Jurkat, Clone E6-1 (cell line): ENCODE data around the gene REXO5.

ENCODE experiments used
- DNase-seq: peaks from one replicate; pipeline ENCODE4 v3.0.0-alpha.2; 2011; ENCODE audit warnings: low read depth, low spot score
- H3K4me3 ChIP-seq: 2 replicates; pipeline ENCODE4 v1.5.1; 2011; ENCODE audit warnings: mild to moderate bottlenecking, low read length, control low read depth, moderate library complexity

Gene REXO5

DNA sequence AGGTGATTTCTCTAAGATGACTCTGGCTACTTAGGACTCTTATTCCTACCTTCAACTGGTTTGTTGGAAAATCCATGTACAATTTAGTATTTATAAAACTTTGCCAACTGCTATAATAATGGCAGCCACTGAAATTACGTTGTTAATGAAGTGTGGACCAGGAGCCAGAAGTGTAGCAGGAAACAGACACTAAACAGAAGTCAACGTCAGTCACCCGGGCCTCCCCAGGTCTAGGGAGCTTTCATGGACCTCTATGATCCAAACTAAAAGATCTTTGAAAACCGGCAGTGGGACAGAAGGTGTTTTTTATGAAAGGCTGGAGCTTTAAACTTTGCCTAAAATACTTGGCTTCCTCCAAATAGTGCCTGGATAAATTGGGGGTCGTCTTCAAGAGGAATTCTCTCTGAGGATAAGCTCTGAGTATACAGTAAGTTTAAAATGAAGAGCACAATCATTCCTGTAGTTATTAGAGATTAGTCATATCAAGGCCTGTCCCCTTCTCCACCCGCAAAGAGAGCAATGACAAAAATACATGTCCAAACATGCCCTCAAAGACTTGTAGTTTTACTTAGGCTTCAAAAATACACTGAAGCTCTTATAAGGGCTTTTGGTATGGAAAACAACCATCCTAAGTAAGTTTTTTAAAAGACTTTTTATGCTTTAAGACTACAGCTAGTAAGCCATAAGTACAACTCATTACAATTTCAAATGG is 59.2 kb downstream of the REXO5 start:
- no peak overlapping the region for H3K4me3 ChIP-seq
- DNase-seq, result no peak

DNA sequence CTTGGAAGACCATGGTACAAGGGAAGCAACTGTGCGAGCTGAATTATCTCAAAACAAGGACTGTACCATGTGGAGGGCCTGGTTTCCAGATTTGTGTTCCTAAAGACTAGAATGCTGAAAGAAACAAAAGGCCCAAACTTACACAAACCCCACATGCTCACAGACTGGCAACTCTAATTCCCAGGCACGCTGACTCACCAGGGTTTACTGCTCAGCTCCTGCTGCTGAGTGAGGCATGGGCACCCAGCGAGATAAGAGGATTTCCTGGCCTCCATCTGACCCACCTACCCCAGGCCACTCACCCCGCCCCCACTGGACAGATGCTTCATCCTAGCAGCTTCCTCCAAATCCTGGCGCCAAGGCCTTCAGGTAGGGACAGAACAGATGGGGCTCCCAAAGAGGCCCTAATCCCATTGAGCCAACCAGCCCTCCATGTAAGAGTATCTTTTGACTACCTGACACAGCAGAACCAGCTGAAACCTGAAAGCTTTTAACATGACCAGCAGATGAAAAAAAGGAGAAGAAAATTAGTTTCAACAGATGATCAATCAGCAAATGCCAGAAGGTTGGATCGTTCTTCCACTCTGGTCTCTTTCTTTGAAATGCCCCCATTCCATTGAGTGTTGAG is 59.9 kb downstream of the REXO5 start:
- no peak for DNase-seq

DNA sequence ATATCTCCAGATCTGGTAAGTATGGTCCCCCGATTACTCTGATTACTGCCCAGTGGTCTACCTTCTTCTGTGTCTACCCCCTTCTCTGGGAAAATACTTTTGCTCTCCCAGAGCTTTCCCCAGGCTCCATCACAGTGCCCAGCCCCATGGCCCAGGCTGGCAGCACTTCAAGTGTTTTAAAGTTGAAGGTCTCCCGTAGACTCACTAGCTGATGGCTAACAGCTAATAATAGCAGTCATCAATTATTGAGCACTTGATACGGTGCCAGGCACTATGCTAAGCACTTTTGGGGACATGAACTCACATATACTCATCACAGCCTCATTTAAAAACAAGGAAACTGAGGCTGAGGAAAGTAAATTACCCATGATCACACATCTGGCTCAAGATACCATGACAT is 60.5 kb downstream of the REXO5 start:
- DNase-seq, result no peak
- H3K4me3 ChIP-seq, result no peak overlapping the region

More for the DNA sequence above, 59.9 kb downstream of the REXO5 start:
- H3K4me3 ChIP-seq, result no peak overlapping the region

DNA sequence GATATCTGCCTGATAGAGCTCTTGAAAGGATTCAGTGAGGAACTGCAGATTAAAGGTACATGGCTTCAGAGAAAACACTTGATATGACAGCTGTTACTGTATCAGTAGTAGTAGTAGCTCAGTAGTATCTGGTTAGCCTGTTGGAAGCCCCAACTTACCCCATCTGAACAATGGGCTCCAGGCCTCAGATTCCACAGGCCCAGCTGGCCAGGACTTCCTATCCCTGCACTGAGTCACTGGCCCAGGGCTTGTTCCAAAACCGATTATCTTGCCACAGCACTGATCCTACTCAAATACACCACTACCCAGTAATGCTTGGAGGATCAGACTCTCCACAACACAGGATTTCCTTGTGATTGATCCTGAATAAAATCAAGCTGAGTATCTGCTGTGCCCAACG is 61.3 kb downstream of the REXO5 start:
- no peak for DNase-seq
- H3K4me3 ChIP-seq, result no peak overlapping the region

DNA sequence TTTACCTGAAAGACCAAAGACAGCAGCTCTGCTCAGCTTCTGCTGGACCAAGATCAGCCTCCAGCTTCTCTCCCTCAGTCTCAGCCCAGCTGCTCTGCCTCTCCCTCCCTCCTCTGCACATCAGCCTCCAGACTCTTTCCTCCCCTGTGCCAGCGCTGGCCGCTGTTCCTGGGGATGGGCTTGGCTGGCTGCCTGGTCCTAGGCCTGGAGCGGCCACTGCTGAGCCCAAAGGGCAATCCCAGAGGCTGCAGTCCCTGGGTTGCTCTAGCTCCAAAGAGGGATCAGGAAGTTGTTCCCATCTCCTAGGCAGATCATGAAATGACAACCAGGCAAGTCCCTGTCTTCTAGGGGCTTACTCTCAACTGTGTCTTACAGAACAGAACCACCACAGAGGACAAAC is 62.6 kb downstream of the REXO5 start:
- no peak overlapping the region for H3K4me3 ChIP-seq
- no peak for DNase-seq

DNA sequence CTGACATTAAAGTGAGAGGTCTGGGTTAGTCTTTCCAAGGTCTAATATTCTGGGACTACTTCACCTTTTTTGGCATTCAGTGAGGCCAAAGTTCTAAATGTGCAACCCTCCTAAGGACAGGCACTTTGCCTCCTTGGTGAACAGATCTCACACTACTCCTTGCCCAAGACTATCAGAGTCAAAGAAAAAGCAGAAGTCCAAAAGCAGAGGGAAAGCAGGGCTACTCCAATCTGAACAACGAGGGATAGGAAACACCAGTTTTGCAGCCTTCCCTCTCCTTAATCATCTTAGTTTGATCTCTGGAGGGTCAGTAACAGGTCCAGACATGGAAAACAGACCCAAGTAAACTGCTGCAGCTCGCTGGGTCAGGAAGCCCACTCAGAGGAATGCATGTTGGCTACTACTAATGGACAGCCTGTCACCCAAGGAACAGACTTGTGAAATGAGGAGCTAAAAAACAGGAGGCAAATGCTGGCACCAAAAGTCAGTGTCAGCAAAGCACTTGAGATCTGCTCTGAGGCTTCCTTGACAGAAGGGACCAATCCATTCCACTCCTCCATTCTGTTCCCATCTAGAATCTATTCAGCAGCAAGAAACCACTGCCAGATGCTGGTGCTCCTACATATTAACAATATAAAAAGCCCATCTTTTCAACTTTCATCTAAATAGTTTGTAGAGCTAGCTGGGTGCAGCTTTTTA is 63.9 kb downstream of the REXO5 start:
- H3K4me3 ChIP-seq, result no peak overlapping the region
- no peak for DNase-seq

DNA sequence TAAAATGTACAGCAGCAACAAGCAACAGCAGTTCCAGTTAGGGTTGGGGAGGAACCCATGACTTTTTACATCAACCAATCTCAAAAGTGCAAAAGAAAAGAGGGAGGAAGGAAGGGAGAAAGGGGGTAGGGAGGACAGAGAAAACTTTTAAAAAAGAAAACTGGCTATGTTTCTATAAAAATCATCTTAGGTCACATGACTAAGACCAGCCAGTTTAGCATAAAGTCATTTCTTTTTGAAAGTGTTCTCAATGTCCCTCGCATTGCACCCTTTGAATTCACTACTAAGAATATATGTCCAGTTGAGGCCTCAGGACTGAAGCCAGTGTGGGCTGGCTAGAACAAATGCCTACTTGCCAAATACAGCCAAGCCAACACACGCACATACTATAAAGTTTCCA is 64.9 kb downstream of the REXO5 start:
- DNase-seq, result no peak
- H3K4me3 ChIP-seq, result no peak overlapping the region

DNA sequence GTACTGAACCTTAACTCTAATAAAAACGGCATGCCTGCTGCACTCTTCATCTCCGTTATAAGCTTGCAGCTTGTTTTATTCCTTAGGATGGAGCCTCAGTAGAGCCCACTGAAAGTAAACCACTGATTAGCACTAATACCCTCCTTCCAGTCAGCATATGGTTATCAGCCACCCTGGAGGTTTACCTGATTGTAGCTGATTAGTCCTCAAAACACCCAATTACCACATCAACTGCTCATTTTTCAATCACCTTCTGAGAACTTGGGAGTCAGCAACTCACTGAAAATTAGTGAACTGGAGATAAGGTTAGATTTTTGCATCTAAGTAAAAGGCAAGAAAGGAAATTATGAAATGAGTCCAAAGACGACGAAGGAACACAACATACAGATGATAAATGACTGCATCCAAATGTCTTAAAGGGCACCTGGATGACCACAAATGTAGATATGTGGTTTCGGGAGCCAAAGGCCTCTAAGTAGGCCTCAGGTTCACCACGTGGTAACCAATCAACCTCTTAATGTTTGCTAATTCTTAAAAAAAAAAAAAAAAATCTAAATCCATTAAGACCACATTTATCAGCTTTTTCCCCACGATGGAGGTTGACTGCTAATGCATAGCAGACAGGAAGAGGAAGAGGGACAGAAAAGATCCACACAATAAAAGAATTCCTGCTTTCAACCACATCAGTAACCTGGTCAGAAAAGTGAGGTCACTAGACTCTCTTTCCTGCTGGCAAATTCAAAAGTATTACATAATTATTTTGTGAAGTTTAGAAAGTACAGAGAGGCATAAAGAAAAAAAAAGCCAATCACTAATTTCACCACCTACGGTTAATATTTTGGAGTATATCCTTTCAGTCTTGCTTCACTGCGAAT is 65.9 kb downstream of the REXO5 start:
- no peak overlapping the region for H3K4me3 ChIP-seq
- DNase-seq, result peak; percentile 69

DNA sequence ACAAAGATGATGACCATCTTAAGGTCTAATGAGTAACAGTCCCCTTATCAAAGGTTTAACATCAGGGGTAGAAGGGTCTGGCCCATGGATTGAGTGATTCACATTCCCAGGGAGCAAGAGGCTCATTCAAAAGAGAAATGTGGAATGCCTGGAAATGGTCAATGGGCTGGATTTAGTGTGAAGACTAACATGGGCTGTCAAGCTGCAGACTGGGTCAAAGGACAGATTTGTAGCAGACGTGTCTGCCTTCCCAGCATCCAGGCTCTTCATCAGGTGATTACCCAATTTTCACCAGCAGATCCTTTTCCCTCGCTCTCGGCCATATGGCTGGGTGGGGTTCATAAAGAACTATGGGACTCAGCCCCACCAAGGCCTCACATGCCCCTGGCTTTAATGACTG is 67.0 kb downstream of the REXO5 start:
- DNase-seq, result no peak
- H3K4me3 ChIP-seq, result no peak overlapping the region

DNA sequence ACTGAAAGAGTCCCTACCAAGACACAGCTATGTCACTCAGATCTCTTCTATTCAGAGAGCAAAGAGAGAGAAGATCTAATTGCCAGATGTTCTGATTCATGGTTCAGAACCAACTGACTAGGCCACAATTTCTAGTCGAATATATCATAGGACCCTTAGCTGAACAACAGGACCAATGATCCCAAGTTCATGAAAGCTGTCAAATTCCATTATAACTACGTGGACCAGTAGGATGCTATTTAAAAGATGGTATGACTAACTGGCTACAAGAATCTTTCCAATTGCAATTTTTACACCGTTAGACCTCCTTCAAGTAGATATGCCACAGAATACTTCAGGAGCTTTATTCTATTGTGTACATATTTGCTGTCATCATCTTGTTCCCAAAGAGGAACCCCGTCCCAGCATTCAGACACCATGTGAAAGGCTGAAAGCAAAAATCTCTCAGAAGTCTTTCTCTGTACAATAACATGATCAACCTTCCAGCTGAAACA is 67.8 kb downstream of the REXO5 start:
- H3K4me3 ChIP-seq, result no peak overlapping the region
- no peak for DNase-seq

DNA sequence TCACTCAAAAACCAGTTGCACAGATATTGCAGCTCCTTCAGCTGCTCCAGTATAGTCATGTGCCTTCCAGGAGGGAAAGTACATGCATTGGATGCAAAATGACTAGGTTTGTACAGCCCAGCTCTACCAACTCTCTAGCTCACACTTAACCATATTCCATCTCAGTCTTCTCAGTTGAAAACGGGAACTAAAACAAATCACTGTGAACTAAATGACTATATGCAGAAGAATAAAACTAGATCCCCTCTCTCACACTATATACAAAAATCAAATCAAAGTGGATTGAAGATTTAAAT is 69.0 kb downstream of the REXO5 start:
- H3K4me3 ChIP-seq, result no peak overlapping the region
- DNase-seq, result no peak

DNA sequence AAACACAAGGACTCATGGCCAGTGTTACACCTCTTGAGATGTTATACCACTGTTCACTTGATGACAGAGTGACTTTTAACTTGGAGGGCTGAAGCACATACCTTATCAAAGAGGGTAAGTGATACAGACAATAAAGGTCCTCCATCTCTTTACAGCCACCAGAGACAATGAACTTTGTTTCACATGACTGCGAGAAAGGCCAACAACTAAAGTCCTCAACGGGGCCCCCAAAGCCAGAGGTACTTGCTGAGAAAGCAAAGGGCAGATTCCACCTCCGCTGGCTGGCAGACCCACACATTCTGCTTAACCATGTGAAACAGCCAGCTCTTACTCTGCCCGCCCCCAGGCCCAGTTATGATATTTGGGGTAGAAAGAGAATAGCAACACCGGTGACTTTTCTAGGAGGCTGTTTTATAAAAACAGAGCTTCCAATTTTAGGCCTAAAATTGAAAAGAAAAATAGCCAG is 72.4 kb downstream of the REXO5 start:
- H3K4me3 ChIP-seq, result no peak overlapping the region
- DNase-seq, result no peak

DNA sequence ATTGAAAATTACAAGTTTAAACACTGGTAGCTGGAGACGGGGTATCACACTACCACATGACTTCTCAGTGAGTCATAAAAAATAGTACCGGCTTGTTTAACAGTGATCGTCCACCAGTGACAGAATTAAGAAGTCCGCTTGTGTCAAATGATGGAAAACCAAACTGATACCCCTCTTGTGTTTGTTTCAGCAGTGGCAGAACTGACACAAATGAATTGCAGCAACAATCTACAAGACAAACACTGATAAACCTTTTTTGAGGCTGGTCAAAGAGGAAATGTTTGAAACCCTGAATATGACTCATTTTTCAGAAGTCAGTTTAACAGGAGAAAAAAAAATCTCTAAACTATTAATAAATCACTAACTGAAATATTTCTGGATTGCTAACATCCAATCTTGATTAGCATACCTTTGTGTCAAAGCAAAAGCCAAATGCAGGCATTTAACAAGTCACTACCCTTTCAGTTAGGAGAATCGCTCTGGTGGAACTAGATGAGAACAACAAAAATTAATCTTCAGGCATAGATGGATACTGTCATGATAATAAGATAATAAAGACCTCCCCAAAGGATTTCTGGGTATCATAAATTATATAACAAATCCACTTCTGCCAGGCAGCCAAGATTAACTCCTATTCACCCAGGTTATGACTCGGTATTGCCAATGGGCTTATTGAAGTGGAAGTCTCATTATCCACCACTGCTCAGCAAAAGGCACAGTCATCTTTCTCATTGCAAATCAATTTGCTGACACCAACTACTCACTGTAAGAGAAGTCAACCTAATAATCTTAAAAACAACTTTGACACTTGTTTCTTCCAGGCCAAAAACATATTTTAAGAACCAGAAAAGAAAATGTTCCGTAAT is 73.1 kb downstream of the REXO5 start:
- no peak for DNase-seq
- no peak overlapping the region for H3K4me3 ChIP-seq

DNA sequence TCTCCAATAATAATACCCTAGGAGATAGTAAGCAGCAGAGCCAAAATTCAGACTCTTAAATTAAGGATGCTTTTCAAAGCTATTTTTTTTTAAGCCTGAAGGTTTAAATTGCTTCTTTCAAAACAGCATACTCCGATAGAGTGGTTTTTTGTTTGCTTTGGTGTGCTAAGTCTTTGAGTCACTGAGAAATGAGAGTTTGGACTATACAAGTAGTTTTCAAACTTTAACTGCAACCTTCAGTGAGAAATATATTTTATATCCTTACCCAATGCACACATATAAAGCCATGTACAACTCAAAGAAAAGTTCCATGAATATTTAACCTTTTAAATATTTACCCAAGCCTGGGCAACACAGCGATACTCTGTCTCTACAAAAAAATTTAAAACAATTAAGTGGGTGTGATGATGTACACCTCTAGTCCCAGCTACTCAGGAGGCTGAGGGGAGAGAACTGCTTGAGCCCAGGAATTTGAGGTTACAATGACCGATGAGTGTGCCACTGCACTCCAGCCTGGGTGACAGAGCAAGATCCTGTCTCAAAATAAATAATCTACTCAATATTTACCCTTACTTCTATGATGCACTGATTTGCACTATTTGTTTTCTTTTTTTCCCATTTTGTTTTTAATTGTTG is 74.7 kb downstream of the REXO5 start:
- no peak overlapping the region for H3K4me3 ChIP-seq
- no peak for DNase-seq

DNA sequence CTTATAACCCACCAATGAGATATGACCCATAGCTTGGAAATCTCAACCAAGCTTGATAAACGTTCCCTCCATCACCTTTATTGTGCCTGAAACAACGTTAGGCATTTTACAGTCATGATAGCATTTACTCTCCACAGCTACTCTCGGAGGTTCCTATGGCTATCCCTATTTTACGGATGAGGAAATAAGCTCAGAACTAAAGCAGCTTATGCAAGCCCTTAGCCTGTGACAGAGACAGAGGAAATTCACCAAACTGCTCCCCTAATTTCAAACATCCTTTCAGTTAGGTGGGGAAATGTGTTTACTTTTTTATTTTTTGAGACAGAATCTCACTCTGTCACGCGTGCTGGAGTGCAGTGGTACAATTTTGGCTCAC is 75.2 kb downstream of the REXO5 start:
- H3K4me3 ChIP-seq, result no peak overlapping the region
- DNase-seq, result no peak

DNA sequence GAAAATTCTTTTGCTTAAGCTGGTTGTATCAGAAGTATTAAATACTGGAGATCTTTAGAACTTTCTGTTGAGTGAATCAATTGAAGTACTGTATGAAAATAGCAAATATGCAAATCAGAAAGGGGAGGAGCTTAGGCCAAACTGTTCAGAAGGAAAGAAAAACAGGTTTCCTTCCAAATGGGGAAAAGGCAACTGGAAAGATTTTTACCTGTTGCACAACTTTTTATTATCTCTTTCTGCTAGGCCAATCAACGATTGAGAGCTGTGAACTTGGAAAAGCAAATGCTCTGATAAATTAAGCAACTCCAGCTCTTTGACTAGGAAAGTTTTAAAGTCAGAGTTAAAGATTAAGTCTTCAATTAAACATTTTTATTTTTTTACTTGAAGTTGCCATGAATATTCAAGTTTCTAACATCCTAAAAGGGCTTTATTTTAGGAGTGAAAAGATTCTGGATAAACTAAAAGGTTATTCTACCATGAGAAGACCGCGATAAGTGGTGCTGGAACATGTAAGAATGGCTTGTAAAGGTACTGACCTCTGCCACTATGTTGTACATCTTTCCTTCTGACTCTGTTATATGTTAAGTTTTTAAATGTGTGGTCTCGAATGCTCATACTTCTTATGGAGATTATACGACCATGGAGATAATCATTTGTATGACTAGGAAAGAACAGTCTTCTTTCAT is 77.4 kb downstream of the REXO5 start:
- no peak for DNase-seq
- no peak overlapping the region for H3K4me3 ChIP-seq

DNA sequence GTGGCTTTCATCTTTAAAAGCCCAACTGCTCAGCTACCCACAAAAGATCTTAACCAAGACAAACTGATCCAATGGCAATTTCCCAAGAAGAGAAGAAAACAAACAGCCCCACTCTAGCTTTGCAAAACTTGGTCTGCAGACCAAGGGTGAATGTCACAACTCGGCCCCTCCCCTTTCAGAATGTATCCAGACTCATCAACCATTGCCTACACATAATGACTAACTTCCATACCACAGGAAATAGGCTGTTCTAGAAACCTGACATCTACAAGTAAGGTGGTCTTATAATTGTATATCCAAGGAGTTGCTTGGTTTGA is 77.9 kb downstream of the REXO5 start:
- DNase-seq, result peak; percentile 69
- H3K4me3 ChIP-seq, result no peak overlapping the region

DNA sequence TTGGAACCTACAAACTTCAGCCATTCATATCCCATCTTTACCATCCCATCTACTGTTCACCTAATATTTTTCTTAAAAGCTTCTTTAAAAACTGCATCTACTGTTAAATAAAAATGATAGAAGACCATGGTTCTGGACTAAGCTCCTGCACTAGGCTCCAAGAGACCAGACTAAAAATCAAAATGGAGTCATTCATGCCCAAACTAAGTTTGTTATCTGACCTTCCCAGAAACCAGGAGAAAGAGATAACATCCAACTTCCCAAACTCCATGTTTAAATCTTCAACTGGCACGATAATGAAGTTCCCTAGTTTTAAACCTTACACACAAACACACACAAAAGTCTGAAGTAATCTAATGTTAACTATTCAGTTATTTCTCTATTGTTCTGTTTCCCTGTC is 80.0 kb downstream of the REXO5 start:
- no peak overlapping the region for H3K4me3 ChIP-seq
- no peak for DNase-seq
